Panc1 (cell line): ENCODE data around the gene H6PD.

Experiments
- CTCF ChIP-seq: fragments of 450-650 bp; IDR thresholded peaks from 2 replicates; pipeline ENCODE4 v1.5.1; 2017; ENCODE audit warnings: mild to moderate bottlenecking
- POLR2AphosphoS5 ChIP-seq: IDR thresholded peaks from 2 replicates; pipeline ENCODE4 v1.6.1; 2012; ENCODE audit warnings: mild to moderate bottlenecking, low read depth, low read length, moderate library complexity
- TCF7L2 ChIP-seq: IDR thresholded peaks from 2 replicates; pipeline ENCODE4 v1.6.1; 2011; ENCODE audit warnings: mild to moderate bottlenecking, low read depth, low read length, inconsistent platforms

GRCh38 chr1:9198538-9199361 lies 35.8 kb upstream of the H6PD start:
- TF ChIP-seq CTCF: no peak; the same call in 1 of the 2 replicates
- TF ChIP-seq POLR2AphosphoS5: no peak
- TF ChIP-seq TCF7L2: no peak
